ENCODE results near the gene KLK15. TPM values are rescaled to one million over a fixed set of nuclear protein-coding genes. Genes with fewer than 3 reads are reported as not detected.

The KLK15 gene
- total and polyA plus RNA-seq, 2 of the 13 experiments (the other 11 are each of a cell fraction or from before 2014, with no cell fraction given) = not detected

DNA sequence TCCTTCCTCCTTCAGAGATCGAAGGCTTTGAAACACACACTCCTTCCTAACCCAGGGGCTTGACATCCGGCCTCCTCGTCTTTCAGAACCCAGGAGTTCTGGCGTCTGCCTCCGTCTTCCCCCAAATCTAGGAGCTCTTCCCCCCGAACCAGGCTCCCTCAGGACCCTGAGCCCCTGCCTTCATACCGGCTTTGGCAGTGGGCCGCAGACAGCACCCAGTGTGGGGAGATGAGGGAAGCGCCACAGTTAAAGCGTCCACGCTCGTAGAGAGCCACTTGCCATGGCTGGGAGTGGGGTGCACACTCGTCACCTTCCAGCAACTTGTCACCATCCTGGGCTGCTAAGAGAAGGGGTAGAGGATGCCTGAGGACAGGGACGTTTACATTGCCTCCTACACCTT is 5.9 kb downstream of the KLK15 start:
- FAIRE-seq (no peak), ATAC-seq (no peak), DNase-seq (ENCODE audit: low spot score) (no peak)
- intact Hi-C loops (cut with micrococcal nuclease; ENCODE audit: unreplicated experiment) (no loop called here), in situ Hi-C loops (cut with HindIII; ENCODE audit: extremely low pct_ligation_motif_present, low pct_unique_long_range_greater_than_20kb) (no loop called here)
- WGBS (ENCODE audit: low lambda C conversion rate) = 8% methylated on average over 13 of the region's 14 CpGs
- ChIA-PET CTCF (ENCODE audit: low intra/inter-chr PET ratio, low total read pairs) (no interaction called here), POLR2A (no interaction called here)
- Histone ChIP-seq H4K20me1 (ENCODE audit: insufficient read depth, low read length) (no peaks in the 10 kb centered on the region), H3K79me2 (ENCODE audit: insufficient read depth, low read length) (no peaks in the 10 kb centered on the region), H3K4me3 (replicated peaks in 1 of 3; ENCODE audit: insufficient read depth in 1 of 3, low read depth in 2 of 3, low read length in 3 of 3) (no peak overlapping the region), H3K9ac (ENCODE audit: insufficient read depth, low read depth, low read length) (no peak overlapping the region), H3K36me3 (replicated peaks in 1 of 2; ENCODE audit: control insufficient read depth in 1 of 2, insufficient read depth in 2 of 2, low read length in 2 of 2) (no peaks in the 10 kb centered on the region), H3K4me2 (ENCODE audit: low read depth, low read length) (no peak overlapping the region), H3K9me3 (ENCODE audit: low read length) (no peaks in the 10 kb centered on the region), H3K4me1 (ENCODE audit: insufficient read depth, low read length) (no peaks in the 10 kb centered on the region), H3K27me3 (ENCODE audit: control insufficient read depth in 1 of 2, insufficient read depth in 2 of 2, low read length in 2 of 2) (peaks cover 1 to 29% of the 10 kb centered on the region in 2 experiments; a peak in 3 of 5 replicates), H3K27ac (ENCODE audit: extremely low read length, insufficient read depth, low read length) (no peak overlapping the region), H2AFZ (ENCODE audit: low read length) (no peak overlapping the region)
- no TSS peak for BruUV-seq (replicated peaks)
- TF ChIP-seq MIER3 (CRISPR knock-in tag; IDR thresholded peaks at IDR 0.05; ENCODE audit: borderline replicate concordance) = no peak
- TF ChIP-seq ZNF251 (CRISPR knock-in tag; IDR thresholded peaks at IDR 0.05) = no peak
- no peak for TF ChIP-seq ARNTL (CRISPR knock-in tag; IDR thresholded peaks at IDR 0.05)
- TF ChIP-seq, protein P1, sequence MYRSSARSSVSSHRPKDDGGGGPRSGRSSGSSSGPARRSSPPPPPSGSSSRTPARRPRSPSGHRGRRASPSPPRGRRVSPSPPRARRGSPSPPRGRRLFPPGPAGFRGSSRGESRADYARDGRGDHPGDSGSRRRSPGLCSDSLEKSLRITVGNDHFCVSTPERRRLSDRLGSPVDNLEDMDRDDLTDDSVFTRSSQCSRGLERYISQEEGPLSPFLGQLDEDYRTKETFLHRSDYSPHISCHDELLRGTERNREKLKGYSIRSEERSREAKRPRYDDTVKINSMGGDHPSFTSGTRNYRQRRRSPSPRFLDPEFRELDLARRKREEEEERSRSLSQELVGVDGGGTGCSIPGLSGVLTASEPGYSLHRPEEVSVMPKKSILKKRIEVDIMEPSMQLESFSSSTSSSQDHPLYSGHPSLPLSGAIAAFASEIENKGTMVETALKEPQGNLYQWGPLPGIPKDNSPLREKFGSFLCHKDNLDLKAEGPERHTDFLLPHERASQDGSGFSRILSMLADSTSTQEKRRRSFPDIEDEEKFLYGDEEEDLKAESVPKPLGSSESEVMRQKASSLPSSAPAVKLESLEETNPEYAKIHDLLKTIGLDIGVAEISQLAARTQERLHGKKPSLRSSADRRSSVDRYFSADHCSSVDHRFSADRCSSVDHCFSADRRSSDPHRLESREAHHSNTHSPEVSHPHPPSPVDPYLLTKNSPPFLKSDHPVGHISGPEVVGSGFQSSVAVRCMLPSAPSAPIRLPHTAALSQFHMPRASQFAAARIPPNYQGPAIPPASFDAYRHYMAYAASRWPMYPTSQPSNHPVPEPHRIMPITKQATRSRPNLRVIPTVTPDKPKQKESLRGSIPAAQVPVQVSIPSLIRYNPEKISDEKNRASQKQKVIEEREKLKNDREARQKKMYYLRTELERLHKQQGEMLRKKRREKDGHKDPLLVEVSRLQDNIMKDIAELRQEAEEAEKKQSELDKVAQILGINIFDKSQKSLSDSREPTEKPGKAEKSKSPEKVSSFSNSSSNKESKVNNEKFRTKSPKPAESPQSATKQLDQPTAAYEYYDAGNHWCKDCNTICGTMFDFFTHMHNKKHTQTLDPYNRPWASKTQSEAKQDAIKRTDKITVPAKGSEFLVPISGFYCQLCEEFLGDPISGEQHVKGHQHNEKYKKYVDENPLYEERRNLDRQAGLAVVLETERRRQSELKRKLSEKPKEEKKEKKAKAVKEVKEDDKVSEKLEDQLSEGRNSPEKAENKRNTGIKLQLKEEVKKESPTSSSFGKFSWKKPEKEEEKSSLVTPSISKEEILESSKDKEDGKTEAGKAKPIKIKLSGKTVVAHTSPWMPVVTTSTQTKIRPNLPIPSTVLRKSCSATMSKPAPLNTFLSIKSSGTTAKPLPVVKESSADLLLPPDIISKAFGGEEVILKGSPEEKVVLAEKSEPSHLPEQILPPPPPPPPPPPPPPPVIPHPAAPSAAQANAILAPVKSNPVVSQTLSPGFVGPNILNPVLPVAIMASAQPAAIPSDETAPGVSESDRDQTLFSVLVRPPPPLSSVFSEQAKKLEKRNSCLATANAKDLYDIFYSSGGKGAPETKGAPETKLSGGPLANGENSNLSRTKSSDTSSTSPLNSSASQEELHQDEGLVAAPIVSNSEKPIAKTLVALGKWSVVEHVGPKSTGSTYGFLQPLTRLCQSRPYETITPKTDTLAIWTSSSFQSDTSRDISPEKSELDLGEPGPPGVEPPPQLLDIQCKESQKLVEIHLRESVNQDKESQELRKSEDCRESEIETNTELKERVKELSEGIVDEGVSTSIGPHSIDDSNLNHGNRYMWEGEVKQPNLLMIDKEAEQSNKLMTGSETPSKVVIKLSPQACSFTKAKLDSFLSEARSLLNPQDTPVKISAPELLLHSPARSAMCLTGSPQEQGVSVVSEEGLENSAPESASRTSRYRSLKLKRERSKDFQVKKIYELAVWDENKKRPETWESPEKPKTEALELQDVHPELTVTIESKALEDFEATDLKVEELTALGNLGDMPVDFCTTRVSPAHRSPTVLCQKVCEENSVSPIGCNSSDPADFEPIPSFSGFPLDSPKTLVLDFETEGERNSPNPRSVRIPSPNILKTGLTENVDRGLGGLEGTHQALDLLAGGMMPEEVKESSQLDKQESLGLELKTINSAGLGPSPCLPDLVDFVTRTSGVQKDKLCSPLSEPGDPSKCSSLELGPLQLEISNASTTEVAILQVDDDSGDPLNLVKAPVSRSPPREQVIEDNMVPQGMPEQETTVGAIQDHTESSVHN (CRISPR knock-in tag; IDR thresholded peaks at IDR 0.05) = no peak
- TF ChIP-seq, protein P2, sequence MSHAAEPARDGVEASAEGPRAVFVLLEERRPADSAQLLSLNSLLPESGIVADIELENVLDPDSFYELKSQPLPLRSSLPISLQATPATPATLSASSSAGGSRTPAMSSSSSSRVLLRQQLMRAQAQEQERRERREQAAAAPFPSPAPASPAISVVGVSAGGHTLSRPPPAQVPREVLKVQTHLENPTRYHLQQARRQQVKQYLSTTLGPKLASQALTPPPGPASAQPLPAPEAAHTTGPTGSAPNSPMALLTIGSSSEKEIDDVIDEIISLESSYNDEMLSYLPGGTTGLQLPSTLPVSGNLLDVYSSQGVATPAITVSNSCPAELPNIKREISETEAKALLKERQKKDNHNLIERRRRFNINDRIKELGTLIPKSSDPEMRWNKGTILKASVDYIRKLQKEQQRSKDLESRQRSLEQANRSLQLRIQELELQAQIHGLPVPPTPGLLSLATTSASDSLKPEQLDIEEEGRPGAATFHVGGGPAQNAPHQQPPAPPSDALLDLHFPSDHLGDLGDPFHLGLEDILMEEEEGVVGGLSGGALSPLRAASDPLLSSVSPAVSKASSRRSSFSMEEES (CRISPR knock-in tag; IDR thresholded peaks at IDR 0.05) = no peak
- TF ChIP-seq, protein P3, sequence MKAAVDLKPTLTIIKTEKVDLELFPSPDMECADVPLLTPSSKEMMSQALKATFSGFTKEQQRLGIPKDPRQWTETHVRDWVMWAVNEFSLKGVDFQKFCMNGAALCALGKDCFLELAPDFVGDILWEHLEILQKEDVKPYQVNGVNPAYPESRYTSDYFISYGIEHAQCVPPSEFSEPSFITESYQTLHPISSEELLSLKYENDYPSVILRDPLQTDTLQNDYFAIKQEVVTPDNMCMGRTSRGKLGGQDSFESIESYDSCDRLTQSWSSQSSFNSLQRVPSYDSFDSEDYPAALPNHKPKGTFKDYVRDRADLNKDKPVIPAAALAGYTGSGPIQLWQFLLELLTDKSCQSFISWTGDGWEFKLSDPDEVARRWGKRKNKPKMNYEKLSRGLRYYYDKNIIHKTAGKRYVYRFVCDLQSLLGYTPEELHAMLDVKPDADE (CRISPR knock-in tag; IDR thresholded peaks at IDR 0.05) = no peak
- TF ChIP-seq, protein P4, sequence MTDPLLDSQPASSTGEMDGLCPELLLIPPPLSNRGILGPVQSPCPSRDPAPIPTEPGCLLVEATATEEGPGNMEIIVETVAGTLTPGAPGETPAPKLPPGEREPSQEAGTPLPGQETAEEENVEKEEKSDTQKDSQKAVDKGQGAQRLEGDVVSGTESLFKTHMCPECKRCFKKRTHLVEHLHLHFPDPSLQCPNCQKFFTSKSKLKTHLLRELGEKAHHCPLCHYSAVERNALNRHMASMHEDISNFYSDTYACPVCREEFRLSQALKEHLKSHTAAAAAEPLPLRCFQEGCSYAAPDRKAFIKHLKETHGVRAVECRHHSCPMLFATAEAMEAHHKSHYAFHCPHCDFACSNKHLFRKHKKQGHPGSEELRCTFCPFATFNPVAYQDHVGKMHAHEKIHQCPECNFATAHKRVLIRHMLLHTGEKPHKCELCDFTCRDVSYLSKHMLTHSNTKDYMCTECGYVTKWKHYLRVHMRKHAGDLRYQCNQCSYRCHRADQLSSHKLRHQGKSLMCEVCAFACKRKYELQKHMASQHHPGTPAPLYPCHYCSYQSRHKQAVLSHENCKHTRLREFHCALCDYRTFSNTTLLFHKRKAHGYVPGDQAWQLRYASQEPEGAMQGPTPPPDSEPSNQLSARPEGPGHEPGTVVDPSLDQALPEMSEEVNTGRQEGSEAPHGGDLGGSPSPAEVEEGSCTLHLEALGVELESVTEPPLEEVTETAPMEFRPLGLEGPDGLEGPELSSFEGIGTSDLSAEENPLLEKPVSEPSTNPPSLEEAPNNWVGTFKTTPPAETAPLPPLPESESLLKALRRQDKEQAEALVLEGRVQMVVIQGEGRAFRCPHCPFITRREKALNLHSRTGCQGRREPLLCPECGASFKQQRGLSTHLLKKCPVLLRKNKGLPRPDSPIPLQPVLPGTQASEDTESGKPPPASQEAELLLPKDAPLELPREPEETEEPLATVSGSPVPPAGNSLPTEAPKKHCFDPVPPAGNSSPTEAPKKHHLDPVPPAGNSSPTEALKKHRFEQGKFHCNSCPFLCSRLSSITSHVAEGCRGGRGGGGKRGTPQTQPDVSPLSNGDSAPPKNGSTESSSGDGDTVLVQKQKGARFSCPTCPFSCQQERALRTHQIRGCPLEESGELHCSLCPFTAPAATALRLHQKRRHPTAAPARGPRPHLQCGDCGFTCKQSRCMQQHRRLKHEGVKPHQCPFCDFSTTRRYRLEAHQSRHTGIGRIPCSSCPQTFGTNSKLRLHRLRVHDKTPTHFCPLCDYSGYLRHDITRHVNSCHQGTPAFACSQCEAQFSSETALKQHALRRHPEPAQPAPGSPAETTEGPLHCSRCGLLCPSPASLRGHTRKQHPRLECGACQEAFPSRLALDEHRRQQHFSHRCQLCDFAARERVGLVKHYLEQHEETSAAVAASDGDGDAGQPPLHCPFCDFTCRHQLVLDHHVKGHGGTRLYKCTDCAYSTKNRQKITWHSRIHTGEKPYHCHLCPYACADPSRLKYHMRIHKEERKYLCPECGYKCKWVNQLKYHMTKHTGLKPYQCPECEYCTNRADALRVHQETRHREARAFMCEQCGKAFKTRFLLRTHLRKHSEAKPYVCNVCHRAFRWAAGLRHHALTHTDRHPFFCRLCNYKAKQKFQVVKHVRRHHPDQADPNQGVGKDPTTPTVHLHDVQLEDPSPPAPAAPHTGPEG (CRISPR knock-in tag; IDR thresholded peaks at IDR 0.05) = no peak
